DMS153 treated with DMSO at 0.1 percent for 48 hours (cell line): ENCODE data around the gene WDR17.
A peak's percentile ranks its signal among the peaks of the same experiment; 100 is the strongest.

ENCODE experiments used
- DNase-seq: peaks from one replicate; lab custom pipeline; 2025; ENCODE audit not compliant: unreplicated experiment; lab: John Stamatoyannopoulos, UW

WDR17 gene

DNA sequence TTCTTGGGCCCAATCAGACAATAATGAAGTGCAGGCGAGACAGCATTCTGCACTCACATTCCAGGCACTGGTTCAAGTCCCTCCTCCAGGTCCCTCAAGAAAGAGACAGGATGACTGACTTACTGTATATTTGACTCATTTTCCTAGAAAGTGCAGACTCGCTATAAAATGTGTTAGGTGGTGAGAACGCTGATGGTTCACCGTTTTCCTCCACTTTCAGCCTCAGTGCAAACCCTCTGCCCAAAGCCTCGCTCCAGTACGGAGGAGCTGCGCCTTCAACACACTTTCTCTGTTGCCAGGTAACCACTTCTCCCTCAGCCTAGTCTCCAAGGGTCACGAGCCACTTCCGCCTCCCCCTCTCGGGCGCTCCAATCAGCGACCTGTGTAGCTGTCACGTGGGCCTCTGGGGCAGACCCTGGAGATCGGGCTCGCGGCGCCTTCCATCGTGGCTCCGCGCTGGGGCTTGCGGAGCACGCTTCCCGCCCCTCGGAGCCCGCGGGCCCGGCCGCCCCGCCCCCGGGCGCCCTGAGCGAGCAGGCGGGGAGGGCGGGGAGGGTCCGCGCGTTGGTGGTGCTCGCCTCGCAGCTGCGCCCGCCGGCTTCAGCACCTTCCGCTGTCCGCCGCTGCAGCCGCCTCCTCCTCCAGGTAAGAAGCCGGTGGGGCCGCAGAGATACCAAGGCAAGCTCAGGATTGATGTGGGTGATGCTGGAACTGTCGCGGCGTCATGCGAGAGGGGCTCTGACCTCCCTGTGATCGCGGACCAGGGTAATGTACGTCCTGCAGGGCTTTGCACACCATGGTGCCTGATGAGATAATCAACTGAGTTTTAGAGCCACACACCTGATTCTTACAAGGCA lies at the start of gene WDR17:
WDR17 (plus strand) TSS at position 407 of the 857 bp plus-strand sequence. CDS start 45,740 bp downstream, outside the sequence.
- DNase-seq, result peak; percentile 87

GRCh38 chr4:176016601-176017000 lies 49.0 kb upstream of the WDR17 start:
- DNase-seq, result no peak

GRCh38 chr4:176020481-176021085 lies 45.1 kb upstream of the WDR17 start:
- DNase-seq, result no peak

- no peak for DNase-seq
Observed at GRCh38 chr4:176030391-176030790, 35.2 kb upstream of the WDR17 start.

DNA sequence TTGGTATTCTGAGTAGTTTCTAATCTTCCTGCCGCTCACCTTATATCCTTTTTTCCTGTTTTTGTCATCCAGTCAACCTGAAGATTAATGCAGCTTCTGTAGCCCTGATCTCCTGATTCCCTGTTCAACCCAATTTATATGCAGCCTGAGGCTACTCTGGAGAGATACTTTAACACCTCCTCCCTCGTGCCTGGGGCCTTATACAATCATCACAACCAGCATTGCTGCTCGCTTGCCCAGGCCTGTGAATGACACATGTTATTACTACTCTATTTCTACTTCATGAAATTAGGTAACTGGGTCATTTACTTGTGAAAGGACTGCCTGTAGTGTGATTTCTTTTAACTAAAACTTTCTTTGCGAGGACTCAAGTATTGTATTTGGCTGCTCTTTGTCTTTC lies 33.7 kb upstream of the WDR17 start:
- no peak for DNase-seq

DNA sequence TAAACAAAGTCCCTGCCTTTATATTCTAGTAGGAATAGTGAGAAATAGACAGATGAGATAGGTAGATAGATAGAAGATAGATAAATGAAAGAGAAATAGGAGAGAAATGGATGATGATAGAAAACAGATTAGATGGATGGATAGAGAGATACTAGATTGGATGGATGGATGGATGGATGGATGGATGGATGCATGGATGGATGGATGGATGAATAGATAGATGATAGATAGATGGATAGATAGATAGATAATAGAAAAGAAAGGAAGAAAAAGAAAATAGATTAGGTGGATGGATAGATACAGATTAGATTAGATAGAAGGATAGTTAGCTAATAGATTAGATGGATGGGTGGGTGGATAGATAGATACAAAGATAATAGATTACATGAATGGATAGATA lies 33.2 kb upstream of the WDR17 start:
- DNase-seq, result no peak

DNA sequence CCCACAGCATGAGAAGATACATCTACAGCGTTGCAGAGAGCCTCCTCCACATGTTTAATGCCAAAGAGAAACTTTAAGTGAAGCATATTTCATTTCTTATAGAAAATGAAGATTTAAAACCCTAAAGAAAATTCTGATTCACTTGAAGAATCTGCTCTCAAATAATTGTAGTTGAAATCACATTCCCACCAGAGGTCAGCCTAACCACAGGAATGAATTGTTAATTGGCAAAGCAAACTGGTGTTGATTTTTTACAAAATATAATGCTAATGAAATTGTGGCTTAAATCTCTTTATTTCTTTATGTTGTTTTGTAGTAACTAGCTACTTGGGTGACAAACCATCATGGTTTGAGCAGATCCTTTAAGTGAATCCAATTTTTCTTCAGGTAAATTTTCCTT lies 31.1 kb upstream of the WDR17 start:
- DNase-seq, result peak; percentile 4

DNA sequence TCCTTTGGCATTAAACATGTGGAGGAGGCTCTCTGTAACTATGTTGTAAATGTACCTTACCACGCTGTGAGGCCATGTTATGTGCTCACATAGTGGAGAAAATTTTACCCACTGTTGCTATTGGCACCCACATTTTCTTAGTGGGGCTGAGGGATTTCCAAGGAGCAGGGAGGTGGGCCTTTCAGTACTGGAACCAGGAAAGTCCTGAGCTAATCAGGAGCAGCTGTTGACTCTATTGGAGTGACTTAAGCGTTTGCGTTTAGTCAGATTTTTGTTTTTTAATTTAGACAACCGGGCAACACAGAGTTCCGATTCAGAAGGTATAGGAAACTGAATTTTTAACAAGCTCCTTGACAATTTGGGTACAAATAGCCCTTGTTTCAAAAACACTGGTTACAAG lies 30.7 kb upstream of the WDR17 start:
- DNase-seq, result no peak

GRCh38 chr4:176036585-176037205 lies 28.9 kb upstream of the WDR17 start:
- no peak for DNase-seq

DNA sequence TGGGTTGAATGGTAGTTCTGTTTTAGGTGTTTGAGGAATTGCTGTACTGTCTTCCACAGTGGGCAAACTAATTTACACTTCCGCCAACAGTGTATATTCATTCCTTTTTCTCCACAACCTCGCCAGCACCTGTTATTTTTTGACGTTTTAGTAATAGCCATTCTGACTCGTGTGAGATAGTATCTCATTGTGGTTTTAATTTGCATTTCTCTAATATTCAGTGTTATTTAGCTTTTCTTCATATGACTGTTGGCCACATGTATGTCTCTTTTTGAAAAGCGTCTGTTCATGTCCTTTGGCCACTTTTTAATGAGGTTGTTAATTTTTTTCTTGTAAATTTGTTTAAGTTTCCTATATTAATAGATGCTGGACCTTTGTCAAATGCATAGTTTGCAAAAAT lies 26.9 kb upstream of the WDR17 start:
- DNase-seq, result no peak

DNA sequence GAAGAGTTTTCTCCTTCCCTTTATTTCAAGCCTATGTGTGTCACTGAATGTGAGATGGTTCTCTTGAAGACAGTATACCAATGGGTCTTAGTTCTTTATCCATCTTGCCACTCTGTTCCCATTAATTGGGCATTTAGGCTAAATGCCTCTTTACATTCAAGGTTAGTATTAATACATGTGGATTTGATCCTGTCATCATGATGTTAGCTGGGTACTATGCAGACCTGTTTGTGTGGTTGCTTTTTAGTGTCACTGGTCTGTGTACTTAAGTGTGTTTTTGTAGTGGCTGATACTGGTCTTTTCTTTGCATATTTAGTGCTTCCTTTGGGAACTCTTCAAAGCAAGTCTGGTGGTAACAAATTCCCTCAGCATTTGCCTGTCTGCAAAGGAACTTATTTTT lies 23.4 kb upstream of the WDR17 start:
- DNase-seq, result no peak

GRCh38 chr4:176043838-176044588 lies 21.6 kb upstream of the WDR17 start:
- DNase-seq, result no peak

- no peak for DNase-seq
Observed at GRCh38 chr4:176044589-176044951, 21.1 kb upstream of the WDR17 start.

GRCh38 chr4:176048631-176049030 lies 17.0 kb upstream of the WDR17 start:
- DNase-seq, result no peak

GRCh38 chr4:176052744-176053143 lies 12.9 kb upstream of the WDR17 start:
- DNase-seq, result no peak

DNA sequence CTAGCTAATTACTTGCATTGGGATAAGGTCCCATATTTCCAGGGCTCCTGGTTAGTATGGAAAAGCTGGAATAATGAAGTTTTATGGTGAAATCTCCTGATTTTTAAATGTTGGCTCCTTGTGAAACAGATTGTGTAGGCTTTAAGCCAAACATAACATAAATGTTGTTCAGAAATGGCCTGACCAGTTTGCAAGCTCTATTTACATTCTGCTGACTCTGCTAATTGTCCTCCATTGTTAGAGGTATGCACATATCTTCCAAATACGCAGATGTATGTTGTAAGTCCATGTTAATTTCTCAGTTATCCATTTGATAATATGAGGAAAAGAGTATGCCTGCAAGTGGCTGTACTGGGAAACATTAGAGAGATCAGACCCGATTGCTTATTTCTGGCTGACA lies 11.9 kb upstream of the WDR17 start:
- no peak for DNase-seq

DNA sequence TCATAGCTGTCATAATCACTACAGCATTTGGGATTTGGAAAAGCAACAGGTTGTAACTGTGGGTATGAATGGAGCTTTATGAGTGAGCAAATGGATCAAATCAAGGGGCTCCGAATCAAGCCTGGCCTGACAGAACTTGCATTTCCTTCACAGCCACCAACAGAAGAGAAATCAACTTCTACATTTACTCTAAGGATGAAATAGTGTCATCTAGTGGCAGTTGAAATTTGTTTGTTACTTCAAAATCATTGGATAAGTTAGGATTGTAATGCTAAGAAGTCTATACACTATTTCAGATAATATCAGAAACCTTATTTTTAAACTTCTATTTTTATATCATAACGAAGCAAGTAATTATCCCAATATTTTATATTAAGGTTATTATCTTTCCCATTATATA lies 10.7 kb upstream of the WDR17 start:
- no peak for DNase-seq

GRCh38 chr4:176063718-176064117 lies 1.9 kb upstream of the WDR17 start:
- DNase-seq, result no peak

GRCh38 chr4:176064539-176064938 lies 1.1 kb upstream of the WDR17 start:
- no peak for DNase-seq

DNA sequence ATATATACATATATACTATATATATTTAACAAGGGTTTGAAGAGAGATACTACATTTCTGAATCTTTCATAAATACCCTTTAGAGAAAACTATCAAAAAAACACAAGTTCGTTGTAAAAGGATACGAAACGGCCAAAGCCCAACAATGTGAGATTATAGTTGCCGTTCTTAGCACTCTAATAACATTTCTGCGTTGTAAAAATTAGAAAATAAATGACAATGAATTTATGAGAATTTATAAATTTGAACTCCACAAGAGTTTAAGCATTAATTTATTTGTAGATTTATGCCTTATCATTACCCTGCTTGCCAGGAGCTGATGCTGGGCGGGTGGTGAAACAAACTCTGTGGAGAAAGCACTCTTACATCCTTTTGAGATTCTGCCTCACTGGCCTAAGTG lies 1.1 kb downstream of the WDR17 start:
- DNase-seq, result no peak

- DNase-seq, result no peak
Observed at GRCh38 chr4:176077561-176077960, 11.9 kb downstream of the WDR17 start.

DNA sequence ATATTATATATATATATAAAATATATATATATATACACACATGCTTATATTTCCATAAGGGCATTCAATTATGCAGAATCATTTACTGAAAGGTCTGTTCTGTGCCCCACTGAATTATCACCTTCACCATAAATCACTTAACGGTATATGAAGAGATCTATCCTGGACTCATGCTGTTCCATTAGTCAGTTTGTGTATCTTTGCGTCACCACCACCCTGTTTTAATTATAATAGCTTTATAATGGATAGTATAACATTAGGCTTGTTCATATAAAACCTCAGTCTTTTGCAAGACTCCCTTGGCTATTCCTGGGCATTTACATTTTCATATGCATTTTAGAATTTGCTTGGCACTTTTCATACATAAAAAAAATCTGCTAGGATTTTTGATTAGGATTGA lies 19.1 kb downstream of the WDR17 start:
- no peak for DNase-seq
